Myocyte (in vitro differentiated cells): Measurements from ENCODE around the gene GINS1. TPM values are rescaled to one million over a fixed set of nuclear protein-coding genes. Genes with fewer than 3 reads are reported as not detected.
A peak's percentile ranks its signal among the peaks of the same experiment; 100 is the strongest.

Source experiments
- DNase-seq: peaks from one replicate; pipeline ENCODE4 v3.0.0-alpha.2; 2012; ENCODE audit warnings: low read depth
- total RNA-seq: library from RNA; depleted of rRNA; stranded (reverse); fragments of >200 nt; gene quantifications from 2 replicates; pipeline ENCODE4 v1.2.3, GENCODE V29; 2014

Gene GINS1
- total RNA-seq, 1 donor from 2014 or later = 2.2 TPM

GRCh38 chr20:25491446-25492038, 84.1 kb downstream of the GINS1 start:
- DNase-seq = no peak

- no peak for DNase-seq
These were observed 85.7 kb downstream of the GINS1 start for GRCh38 chr20:25493137-25493536.

DNA sequence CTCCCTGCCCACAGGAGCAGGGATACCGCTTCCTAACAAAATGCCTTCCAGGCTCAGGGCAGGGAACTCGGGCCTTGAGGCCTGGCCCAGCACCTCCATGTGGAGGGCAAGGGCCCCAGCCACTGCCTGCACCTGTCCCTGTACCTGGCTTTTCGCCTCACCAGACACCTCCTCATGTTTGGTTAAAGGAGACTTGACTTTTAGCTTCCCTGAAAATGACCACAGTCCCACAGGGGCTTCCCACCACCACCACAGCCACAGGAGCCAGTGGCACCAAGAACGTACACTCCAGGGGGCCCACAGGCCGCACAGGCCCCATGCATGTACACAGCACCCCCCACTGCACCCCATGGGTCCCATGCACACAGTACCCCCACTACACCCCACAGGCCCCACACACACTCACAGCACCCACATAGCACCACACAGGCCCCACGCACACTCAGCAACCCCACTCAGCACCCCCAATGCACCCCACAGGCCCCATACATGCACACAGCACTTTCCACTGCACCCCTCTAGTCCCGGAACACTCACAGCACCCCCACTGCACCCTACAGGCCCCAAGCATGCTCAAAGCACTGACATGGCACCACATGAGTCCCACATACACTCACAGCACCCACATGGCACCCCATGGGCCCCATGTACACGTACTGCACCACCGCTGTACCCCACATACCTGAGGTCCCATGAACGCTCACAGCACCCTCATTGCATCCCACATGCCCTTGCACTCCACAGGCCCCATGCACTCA, 86.5 kb downstream of the GINS1 start:
- DNase-seq = no peak

DNA sequence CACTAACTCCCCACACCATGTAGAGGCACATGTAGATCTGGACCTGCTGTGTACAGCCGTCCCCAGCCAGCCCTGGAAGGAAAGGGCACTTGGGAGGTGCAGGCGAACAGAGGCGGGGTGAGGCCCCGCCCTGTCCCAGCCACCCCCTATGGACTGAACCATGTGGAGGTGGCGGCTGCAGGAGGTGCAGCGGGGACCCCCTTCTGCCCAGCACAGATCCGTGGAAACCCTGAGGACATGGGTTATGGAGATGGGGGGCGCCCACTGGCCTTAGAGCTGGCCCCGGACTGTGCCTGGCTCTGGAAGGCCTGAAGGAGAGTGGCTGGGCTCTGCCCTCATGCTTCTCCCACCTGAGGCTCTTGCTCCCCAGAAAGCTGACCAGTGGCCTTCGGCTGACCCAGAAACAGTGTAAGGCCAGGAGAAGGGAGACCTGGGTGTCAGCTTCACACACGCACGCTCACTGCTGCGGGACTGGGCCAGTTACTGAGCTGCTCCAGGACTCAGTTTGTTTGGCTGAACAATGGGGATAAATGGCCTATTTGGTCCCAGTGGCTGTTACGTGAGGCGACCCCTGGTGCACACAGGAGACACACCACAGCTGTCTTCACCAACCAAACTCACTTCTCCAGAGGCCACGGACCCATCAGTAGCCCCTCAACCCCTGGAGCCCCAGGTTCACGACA, 87.2 kb downstream of the GINS1 start:
- no peak for DNase-seq

- DNase-seq = no peak
These were observed 87.8 kb downstream of the GINS1 start for GRCh38 chr20:25495189-25495824.

DNA sequence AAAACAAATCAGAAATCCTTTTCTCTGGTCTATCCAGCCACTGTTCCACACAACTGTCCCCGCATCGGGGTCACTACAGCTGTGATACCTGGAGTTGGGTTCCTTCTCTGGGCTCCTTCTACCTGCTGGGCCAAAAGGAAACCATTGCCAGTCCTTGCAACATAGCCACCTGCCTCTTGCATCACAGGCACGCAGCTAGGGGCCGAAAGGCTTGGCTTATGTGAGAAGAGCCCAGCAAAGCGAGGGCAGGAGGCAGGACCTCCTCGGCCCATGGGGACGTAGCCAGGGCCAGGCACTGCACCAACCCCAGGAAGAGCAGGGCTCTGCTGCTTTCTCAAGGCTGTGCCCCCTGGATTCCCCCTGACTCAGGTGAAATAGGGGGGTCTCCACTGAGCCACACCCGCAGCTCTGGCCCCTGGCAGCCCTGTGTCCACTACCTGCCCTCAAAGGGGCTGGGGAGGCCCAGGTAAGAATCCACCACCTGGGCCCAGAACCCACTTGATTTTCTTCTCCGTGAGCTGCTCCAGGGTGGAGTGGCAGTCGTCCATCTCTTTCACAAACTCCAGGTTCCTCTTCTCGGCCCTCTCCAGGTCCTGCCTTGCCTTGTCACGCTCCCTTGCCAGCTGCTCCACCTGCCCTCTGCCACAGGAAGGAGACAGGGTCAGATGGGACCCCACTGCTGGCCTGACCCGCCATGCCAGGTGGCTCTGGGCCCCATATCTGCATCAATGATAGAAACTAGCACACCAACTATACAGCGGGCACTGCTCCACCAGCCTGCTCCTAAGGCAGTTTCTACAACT, 88.9 kb downstream of the GINS1 start:
- DNase-seq = no peak

DNA sequence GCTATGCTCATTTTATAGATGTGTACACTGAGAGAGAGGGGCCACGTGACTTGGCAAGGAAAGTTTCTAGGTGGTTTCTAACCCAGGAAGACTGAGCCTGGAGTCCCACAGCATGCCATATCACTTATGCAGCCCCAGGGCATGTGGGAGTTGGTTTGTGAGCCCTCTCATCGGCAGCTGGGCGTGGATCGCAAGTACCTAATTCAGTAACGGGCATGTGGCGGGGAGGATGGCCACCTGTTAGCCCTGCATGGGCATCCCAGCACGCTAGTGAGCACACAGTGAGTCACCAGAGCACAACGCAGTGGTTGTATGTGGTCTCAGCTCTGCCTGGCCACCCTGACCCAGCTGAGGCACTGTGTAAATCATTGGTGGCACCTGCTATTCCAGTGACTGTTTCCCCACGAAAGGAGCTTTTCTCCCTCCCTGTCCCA, 89.5 kb downstream of the GINS1 start:
- peak; percentile 99 for DNase-seq

DNA sequence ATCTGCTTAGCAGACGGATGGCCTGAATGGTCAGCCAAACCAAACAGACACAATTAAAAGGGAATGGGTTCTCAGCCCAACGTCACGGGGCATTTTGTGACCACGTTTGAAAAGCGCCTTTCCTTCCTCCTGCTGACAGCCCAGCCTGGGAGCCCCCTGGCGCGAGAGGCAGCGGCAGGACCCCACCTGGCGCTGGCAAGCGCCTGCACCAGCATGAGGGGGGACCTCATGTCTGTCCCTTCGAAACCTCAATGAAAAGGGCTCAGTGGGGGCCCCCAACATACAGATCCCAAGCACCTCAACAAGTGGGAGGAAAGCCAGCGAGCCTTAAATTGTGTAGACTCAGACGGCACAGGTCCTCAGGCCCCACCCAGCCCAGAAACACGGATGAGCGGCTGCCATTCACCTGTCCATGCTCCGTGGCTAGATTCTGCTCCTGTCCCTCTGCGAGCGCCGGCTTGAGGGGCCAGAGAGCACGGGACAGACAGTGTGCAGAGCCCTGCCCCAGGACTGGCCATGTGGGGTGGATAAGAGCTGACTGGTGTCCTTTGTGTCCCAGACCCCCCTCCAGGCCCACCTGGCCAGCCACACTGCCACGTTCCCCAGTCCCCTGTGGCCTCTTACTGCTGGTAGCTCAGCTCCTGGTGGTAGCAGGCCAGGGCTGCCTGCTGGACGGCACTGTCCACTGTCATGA, 90.3 kb downstream of the GINS1 start:
- no peak for DNase-seq

Other genes starting within 250 kb of the GINS1 start
- 38.7 and 43.2 TPM in 2 replicates for gene ENTPD6, start 212.0 kb upstream of the GINS1 start, total RNA-seq
- 48.9 and 55.6 TPM in 2 replicates for gene PYGB, start 159.6 kb upstream of the GINS1 start, total RNA-seq
- gene ABHD12, start 16.8 kb upstream of the GINS1 start, total RNA-seq = 36.1 and 40.4 TPM in 2 replicates
- gene NINL, start 177.9 kb downstream of the GINS1 start, total RNA-seq = 4.7 and 6.3 TPM in 2 replicates
- 7.0 and 9.9 TPM in 2 replicates for gene NANP, start 216.3 kb downstream of the GINS1 start, total RNA-seq